ENCODE results near the gene SPHK2. TPM values are rescaled to one million over a fixed set of nuclear protein-coding genes. Genes with fewer than 3 reads are reported as not detected.

Gene SPHK2
- total RNA-seq, 1 experiment from 2014 or later, result 19.9 TPM

DNA sequence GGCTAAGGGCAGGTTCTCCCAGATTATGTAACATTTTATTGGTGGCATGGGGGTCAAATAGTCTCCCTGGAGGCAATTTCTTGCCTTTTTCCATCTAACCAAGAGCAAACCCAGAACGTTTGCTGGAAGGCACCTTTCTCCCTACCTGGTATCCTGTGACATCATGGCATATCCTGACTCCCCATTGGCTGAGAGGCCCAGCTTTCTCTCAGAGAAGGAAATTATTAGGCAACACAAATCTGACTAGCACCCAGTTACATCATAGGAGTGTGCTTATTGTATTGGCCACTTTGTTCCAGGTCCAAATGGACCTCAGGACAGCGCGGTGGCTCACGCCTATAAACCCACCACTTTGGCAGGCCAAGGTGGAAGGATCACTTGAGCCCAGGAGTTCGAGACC lies 40.5 kb downstream of the SPHK2 start:
- TF ChIP-seq ZFX (IDR thresholded peaks at IDR 0.05), result no peak
- TF ChIP-seq, protein P1, sequence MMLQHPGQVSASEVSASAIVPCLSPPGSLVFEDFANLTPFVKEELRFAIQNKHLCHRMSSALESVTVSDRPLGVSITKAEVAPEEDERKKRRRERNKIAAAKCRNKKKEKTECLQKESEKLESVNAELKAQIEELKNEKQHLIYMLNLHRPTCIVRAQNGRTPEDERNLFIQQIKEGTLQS (IDR thresholded peaks at IDR 0.05), result no peak
- no peak for TF ChIP-seq TCF7L2 (IDR thresholded peaks at IDR 0.05; ENCODE audit: borderline replicate concordance, extremely low read depth, insufficient read depth, insufficient read length)
- TF ChIP-seq CBX3 (IDR thresholded peaks at IDR 0.05; ENCODE audit: low read depth), result no peak
- TF ChIP-seq REST (IDR thresholded peaks at IDR 0.05; ENCODE audit: low read depth), result no peak
- TF ChIP-seq ZNF274 (IDR thresholded peaks at IDR 0.05; ENCODE audit: low read depth, low read length), result no peak
- no peak for TF ChIP-seq FOSL1 (IDR thresholded peaks at IDR 0.05; ENCODE audit: low read depth)
- no peak for TF ChIP-seq JUND (IDR thresholded peaks at IDR 0.05)
- no peak for TF ChIP-seq POLR2A (IDR thresholded peaks at IDR 0.05; ENCODE audit: borderline replicate concordance, extremely low read depth, insufficient read depth, insufficient read length)
- no peak for TF ChIP-seq EZH2phosphoT487 (IDR thresholded peaks at IDR 0.05; ENCODE audit: borderline replicate concordance)
- TF ChIP-seq SRF (IDR thresholded peaks at IDR 0.05; ENCODE audit: low read depth), result no peak
- no peak for TF ChIP-seq SP1 (IDR thresholded peaks at IDR 0.05; ENCODE audit: low read depth)
- TF ChIP-seq ZBTB33 (IDR thresholded peaks at IDR 0.05; ENCODE audit: extremely low read depth, insufficient replicate concordance, low read length), result no peak
- Histone ChIP-seq H3K79me2 (ENCODE audit: insufficient read depth, low read length) (no peaks in the 10 kb centered on the region), H3K4me3 (replicated peaks in 1 of 2; ENCODE audit: low read depth in 1 of 2, low read length in 2 of 2) (no peak overlapping the region), H3K27me3 (ENCODE audit: insufficient read depth, low read length) (no peaks in the 10 kb centered on the region), H3K9me3 (ENCODE audit: control insufficient read depth in 1 of 2, insufficient read depth in 1 of 2, low read depth in 1 of 2, low read length in 2 of 2) (no peaks in the 10 kb centered on the region), H3K9ac (ENCODE audit: low read length) (no peak overlapping the region), H3K36me3 (ENCODE audit: control insufficient read depth in 1 of 2, insufficient read depth in 2 of 2, low read length in 2 of 2) (no peaks in the 10 kb centered on the region), H3K4me2 (ENCODE audit: low read length) (no peak overlapping the region), H4K20me1 (ENCODE audit: insufficient read depth) (no peaks in the 10 kb centered on the region), H3K9me2 (ENCODE audit: insufficient read depth) (no peaks in the 10 kb centered on the region), H2AFZ (ENCODE audit: low read depth, low read length, poor library complexity, severe bottlenecking) (no peak overlapping the region), H3K27ac (ENCODE audit: low read depth, low read length) (no peak overlapping the region), H3K4me1 (ENCODE audit: control insufficient read depth in 1 of 2, insufficient read depth in 2 of 2, low read length in 2 of 2) (peaks cover 2 to 24% of the 10 kb centered on the region in 2 experiments; a peak in 3 of 4 replicates)
- no peak for ATAC-seq
- ChIA-PET POLR2A (no interaction called here), CTCF (interaction anchor here (0.5 to 1.2 kb wide), 2 partner anchors 14 to 24 kb away, joined by 3 to 8 read pairs; partner anchors contain the start of gene CA11), RAD21 (ENCODE audit: low non-redundant PET in 1 of 2, low total read pairs in 2 of 2, uncharacterized antibody in 2 of 2, unreplicated experiment in 2 of 2) (no interaction called here)
- no TSS peak for BruUV-seq (replicated peaks)
- DNase-seq (ENCODE audit: low read depth, low spot score), result no peak
- intact Hi-C loops (cut with micrococcal nuclease), result no loop called here
